ENCODE results near the gene ZDHHC7. TPM values are rescaled to one million over a fixed set of nuclear protein-coding genes. Genes with fewer than 3 reads are reported as not detected.

ZDHHC7 gene
- total and polyA plus RNA-seq, 9 of the 15 experiments (the other 6 are each of a cell fraction or from before 2014, with no cell fraction given): 1.7 to 49.7 (median 37.4) TPM

- no peak for TF ChIP-seq FIP1L1 (IDR thresholded peaks at IDR 0.05; ENCODE audit: low read depth, low read length, poor library complexity, severe bottlenecking)
- no peak for TF ChIP-seq ZNF165 (CRISPR knock-in tag; IDR thresholded peaks at IDR 0.05; ENCODE audit: borderline replicate concordance)
- peak; percentile 36; the same call in 1 of the 2 replicates for TF ChIP-seq SOX6 (IDR thresholded peaks at IDR 0.05)
- no peak for TF ChIP-seq HMBOX1 (IDR thresholded peaks at IDR 0.05)
- no peak for TF ChIP-seq ZNF146 (CRISPR knock-in tag; IDR thresholded peaks at IDR 0.05; ENCODE audit: unreplicated experiment)
- no peak for TF ChIP-seq XRCC5 (IDR thresholded peaks at IDR 0.05; ENCODE audit: low read depth, low read length)
- TF ChIP-seq USF1 (CRISPR knock-in tag; IDR thresholded peaks at IDR 0.05): 0 out of 2 replicates have a peak, but pooled peaks have one; percentile 34
- TF ChIP-seq GATA2 (CRISPR knock-in tag; IDR thresholded peaks at IDR 0.05): no peak
These were observed 30.8 kb upstream of the ZDHHC7 start (continued) for GRCh38 chr16:85042167-85042526.

All from K562 (cell line).